ENCODE results near the gene IRAK1.

DNA sequence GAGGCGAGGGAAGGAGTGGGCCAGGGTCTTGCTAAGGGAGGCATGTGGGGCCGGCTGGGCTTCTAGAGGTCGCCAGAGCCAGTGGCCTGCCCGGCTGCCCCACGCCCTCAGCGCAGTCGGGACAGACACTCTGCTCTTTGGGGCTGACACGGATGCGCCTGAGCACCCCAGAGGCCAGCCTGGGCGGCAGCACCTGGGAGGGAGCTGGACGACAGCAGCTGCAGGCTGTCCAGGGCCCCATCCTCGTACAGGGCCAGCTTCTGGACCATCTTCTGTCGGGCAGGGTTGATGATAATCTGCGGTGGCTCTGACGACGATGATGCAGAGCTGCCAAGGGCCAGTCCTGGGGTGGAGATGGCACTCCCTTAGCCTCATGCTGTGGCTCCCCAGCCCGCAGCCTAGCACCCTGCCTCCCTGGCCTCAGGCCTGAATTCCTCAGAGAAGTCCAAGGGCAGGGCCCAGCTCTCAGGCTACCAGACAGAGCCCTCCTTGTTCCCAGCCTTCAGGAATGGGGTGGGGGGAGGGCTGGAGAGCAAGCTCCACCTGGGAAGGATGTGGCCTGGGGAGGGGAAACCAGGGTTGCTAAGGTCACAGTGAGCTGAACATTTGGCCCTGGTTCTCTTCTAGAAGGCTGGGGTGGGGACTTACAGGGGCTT, 7.2 kb downstream of the IRAK1 start:
- TF ChIP-seq RAD21 (IDR thresholded peaks at IDR 0.05; ENCODE audit: low read depth) (no peak), EZH2 (IDR thresholded peaks at IDR 0.05) (no peak), ZFX (IDR thresholded peaks at IDR 0.05) (no peak), TCF7L2 (IDR thresholded peaks at IDR 0.05; ENCODE audit: borderline replicate concordance, extremely low read depth, insufficient read depth, insufficient read length) (no peak), CTCF (IDR thresholded peaks at IDR 0.05 in 2 of 3, conservative IDR thresholded peaks at IDR 0.05 in 1 of 3; ENCODE audit: borderline replicate concordance in 1 of 3, insufficient read depth in 1 of 3, low read depth in 2 of 3, low read length in 2 of 3) (no peak), YY1 (IDR thresholded peaks at IDR 0.05; ENCODE audit: extremely low read depth, insufficient replicate concordance, low read depth, low read length) (no peak)
- TF ChIP-seq, protein P1, sequence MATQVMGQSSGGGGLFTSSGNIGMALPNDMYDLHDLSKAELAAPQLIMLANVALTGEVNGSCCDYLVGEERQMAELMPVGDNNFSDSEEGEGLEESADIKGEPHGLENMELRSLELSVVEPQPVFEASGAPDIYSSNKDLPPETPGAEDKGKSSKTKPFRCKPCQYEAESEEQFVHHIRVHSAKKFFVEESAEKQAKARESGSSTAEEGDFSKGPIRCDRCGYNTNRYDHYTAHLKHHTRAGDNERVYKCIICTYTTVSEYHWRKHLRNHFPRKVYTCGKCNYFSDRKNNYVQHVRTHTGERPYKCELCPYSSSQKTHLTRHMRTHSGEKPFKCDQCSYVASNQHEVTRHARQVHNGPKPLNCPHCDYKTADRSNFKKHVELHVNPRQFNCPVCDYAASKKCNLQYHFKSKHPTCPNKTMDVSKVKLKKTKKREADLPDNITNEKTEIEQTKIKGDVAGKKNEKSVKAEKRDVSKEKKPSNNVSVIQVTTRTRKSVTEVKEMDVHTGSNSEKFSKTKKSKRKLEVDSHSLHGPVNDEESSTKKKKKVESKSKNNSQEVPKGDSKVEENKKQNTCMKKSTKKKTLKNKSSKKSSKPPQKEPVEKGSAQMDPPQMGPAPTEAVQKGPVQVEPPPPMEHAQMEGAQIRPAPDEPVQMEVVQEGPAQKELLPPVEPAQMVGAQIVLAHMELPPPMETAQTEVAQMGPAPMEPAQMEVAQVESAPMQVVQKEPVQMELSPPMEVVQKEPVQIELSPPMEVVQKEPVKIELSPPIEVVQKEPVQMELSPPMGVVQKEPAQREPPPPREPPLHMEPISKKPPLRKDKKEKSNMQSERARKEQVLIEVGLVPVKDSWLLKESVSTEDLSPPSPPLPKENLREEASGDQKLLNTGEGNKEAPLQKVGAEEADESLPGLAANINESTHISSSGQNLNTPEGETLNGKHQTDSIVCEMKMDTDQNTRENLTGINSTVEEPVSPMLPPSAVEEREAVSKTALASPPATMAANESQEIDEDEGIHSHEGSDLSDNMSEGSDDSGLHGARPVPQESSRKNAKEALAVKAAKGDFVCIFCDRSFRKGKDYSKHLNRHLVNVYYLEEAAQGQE (IDR thresholded peaks at IDR 0.05; ENCODE audit: low read depth) = no peak
